ENCODE results near the gene IPCEF1. TPM values are rescaled to one million over a fixed set of nuclear protein-coding genes. Genes with fewer than 3 reads are reported as not detected.

Gene IPCEF1
- total and polyA plus RNA-seq, 2 of the 8 experiments (the other 6 are each of a cell fraction or from before 2014, with no cell fraction given) = 0.41 to 0.78 TPM

DNA sequence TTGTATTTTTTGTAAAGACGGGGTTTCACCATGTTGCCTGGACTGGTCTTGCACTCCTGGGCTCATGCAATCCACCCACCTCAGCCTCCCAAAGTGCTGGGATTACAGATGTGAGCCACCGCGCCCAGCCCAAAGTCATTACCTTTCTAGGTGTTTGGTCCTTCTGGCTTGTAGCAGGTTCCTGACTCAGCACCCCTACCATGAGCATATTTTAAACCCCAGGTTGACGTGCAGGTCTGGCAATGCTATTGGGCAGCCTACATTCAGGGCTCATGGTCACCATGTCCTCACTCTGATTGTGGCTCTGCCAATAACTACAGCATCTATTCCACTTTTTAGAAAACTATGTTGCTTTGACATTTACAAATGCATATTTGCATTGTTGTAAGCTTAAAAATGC, 59.4 kb downstream of the IPCEF1 start (continued):
- TF ChIP-seq SIN3A (conservative IDR thresholded peaks at IDR 0.05 in 1 of 2, IDR thresholded peaks at IDR 0.05 in 1 of 2; ENCODE audit: low read depth in 1 of 2, low read length in 2 of 2) (no peak), TCF12 (IDR thresholded peaks at IDR 0.05; ENCODE audit: low read depth, low read length) (no peak)
